MM.1S (cell line): Measurements from ENCODE around the gene FMR1.

Experiments used
- DNase-seq: peaks from one replicate; pipeline ENCODE4 v3.0.0-alpha.2; 2015
- H2AFZ ChIP-seq: fragments of 300-600 bp; sonication (generic); 2 replicates; pipeline ENCODE4 v1.6.0; 2016; ENCODE audit warnings: antibody characterized with exemption, low read length
- H3F3A ChIP-seq: fragments of 300-600 bp; sonication (generic); 2 replicates; pipeline ENCODE4 v1.6.1; 2016; ENCODE audit warnings: mild to moderate bottlenecking, antibody characterized with exemption, low read length, moderate library complexity, mixed read lengths; ENCODE audit not compliant: insufficient read depth
- H3K27ac ChIP-seq: fragments of 300-600 bp; sonication (generic); 2 replicates; pipeline ENCODE4 v1.5.1; 2016; ENCODE audit warnings: mild to moderate bottlenecking, low read length
- H3K27me3 ChIP-seq: fragments of 300-600 bp; sonication (generic); replicated peaks from 2 replicates; pipeline ENCODE4 v1.6.0; 2016; ENCODE audit warnings: low read length; ENCODE audit not compliant: insufficient read depth
- H3K36me3 ChIP-seq: fragments of 300-600 bp; sonication (generic); replicated peaks from 2 replicates; pipeline ENCODE4 v1.6.1; 2016; ENCODE audit warnings: mild to moderate bottlenecking, low read length, mixed read lengths; ENCODE audit not compliant: insufficient read depth
- H3K4me1 ChIP-seq: fragments of 300-600 bp; sonication (generic); 2 replicates; pipeline ENCODE4 v1.6.1; 2016; ENCODE audit warnings: low read length, mixed read lengths
- H3K4me2 ChIP-seq: fragments of 300-600 bp; sonication (generic); 2 replicates; pipeline ENCODE4 v1.6.0; 2016; ENCODE audit warnings: low read depth, low read length
- H3K4me3 ChIP-seq: fragments of 300-600 bp; sonication (generic); 2 replicates; pipeline ENCODE4 v1.5.1; 2016; ENCODE audit warnings: low read length, mixed read lengths
- H3K79me2 ChIP-seq: fragments of 300-600 bp; sonication (generic); 2 replicates; pipeline ENCODE4 v1.6.1; 2016; ENCODE audit warnings: mixed run types, low read length, mixed read lengths
- H3K9ac ChIP-seq: fragments of 300-600 bp; sonication (generic); 2 replicates; pipeline ENCODE4 v1.6.1; 2016; ENCODE audit warnings: low read length, mixed read lengths
- H3K9me2 ChIP-seq: fragments of 300-600 bp; sonication (generic); replicated peaks from 2 replicates; pipeline ENCODE4 v1.6.1; 2016; ENCODE audit warnings: mild to moderate bottlenecking, low read length, mixed read lengths; ENCODE audit not compliant: insufficient read depth
- H3K9me3 ChIP-seq: fragments of 300-600 bp; sonication (generic); replicated peaks from 2 replicates; pipeline ENCODE4 v1.6.1; 2016; ENCODE audit warnings: mild to moderate bottlenecking, low read length, mixed read lengths; ENCODE audit not compliant: insufficient read depth
- H4K20me1 ChIP-seq: fragments of 300-600 bp; sonication (generic); 2 replicates; pipeline ENCODE4 v1.6.1; 2016; ENCODE audit warnings: mild to moderate bottlenecking, low read length, moderate library complexity, mixed read lengths; ENCODE audit not compliant: insufficient read depth
- CTCF ChIP-seq: fragments of 300-600 bp; sonication (generic); IDR thresholded peaks from 2 replicates; pipeline ENCODE4 v1.5.1; 2016; ENCODE audit warnings: antibody characterized with exemption, low read length, mixed read lengths
- EZH2 ChIP-seq: fragments of 300-600 bp; sonication (generic); optimal IDR thresholded peaks from 2 replicates; pipeline ENCODE3; 2017; ENCODE audit warnings: low read depth, mild to moderate bottlenecking, antibody characterized with exemption, low read length, mixed read lengths
- EZH2phosphoT487 ChIP-seq: fragments of 300-600 bp; sonication (generic); IDR thresholded peaks from 2 replicates; pipeline ENCODE4 v1.6.1; 2018; ENCODE audit warnings: antibody characterized with exemption, low read length

FMR1 gene

GRCh38 chrX:147901461-147902126 is 10.1 kb upstream of the FMR1 start:
- H3K9me2 ChIP-seq, result no peaks in the 10 kb centered on the region
- H3K9me3 ChIP-seq, result no peaks in the 10 kb centered on the region
- no peak overlapping the region for H2AFZ ChIP-seq
- H3K27me3 ChIP-seq, result no peaks in the 10 kb centered on the region
- no peak for DNase-seq
- H4K20me1 ChIP-seq, result no peaks in the 10 kb centered on the region
- TF ChIP-seq EZH2phosphoT487 (no peak), EZH2 (no peak)
- H3K4me2 ChIP-seq, result no peak overlapping the region
- no peaks in the 10 kb centered on the region for H3F3A ChIP-seq
- H3K27ac ChIP-seq, result no peak overlapping the region
- H3K36me3 ChIP-seq, result no peaks in the 10 kb centered on the region
- H3K79me2 ChIP-seq, result no peaks in the 10 kb centered on the region
- H3K4me3 ChIP-seq, result no peak overlapping the region
- no peaks in the 10 kb centered on the region for H3K4me1 ChIP-seq
- H3K9ac ChIP-seq, result no peak overlapping the region

- Histone ChIP-seq H3F3A (no peaks in the 10 kb centered on the region), H4K20me1 (no peaks in the 10 kb centered on the region), H3K4me3 (no peak overlapping the region), H3K27me3 (no peaks in the 10 kb centered on the region), H3K36me3 (no peaks in the 10 kb centered on the region), H3K27ac (no peak overlapping the region), H2AFZ (no peak overlapping the region), H3K9me2 (no peaks in the 10 kb centered on the region), H3K9ac (no peak overlapping the region), H3K4me1 (no peaks in the 10 kb centered on the region), H3K79me2 (no peaks in the 10 kb centered on the region), H3K9me3 (no peaks in the 10 kb centered on the region), H3K4me2 (no peak overlapping the region)
- no peak for TF ChIP-seq EZH2
- TF ChIP-seq CTCF, result no peak
- TF ChIP-seq EZH2phosphoT487, result no peak
- DNase-seq, result no peak
Observed at GRCh38 chrX:147902270-147902669, 9.4 kb upstream of the FMR1 start.

GRCh38 chrX:147908106-147908505 is 3.6 kb upstream of the FMR1 start:
- no peaks in the 10 kb centered on the region for H3K36me3 ChIP-seq
- no peak for DNase-seq
- peaks cover 9% of the 10 kb centered on the region; the same call in 1 of the 2 replicates for H3F3A ChIP-seq
- H3K27me3 ChIP-seq, result no peaks in the 10 kb centered on the region
- H3K9me3 ChIP-seq, result no peaks in the 10 kb centered on the region
- H3K9me2 ChIP-seq, result no peaks in the 10 kb centered on the region
- no peaks in the 10 kb centered on the region for H4K20me1 ChIP-seq
- TF ChIP-seq EZH2phosphoT487, result no peak
- no peak for TF ChIP-seq EZH2
- no peak for TF ChIP-seq CTCF
- no peak overlapping the region for H3K4me2 ChIP-seq
- no peak overlapping the region for H3K4me3 ChIP-seq
- H3K27ac ChIP-seq, result no peak overlapping the region
- no peak overlapping the region for H3K9ac ChIP-seq
- no peak overlapping the region for H2AFZ ChIP-seq
- H3K79me2 ChIP-seq, result peaks cover 10% of the 10 kb centered on the region
- peaks cover 3% of the 10 kb centered on the region; the same call in 1 of the 2 replicates for H3K4me1 ChIP-seq

GRCh38 chrX:147910607-147911006 is 1.1 kb upstream of the FMR1 start:
- Histone ChIP-seq H2AFZ (no peak overlapping the region), H3K9ac (no peak overlapping the region)

More at GRCh38 chrX:147910607-147911006, 1.1 kb upstream of the FMR1 start:
- H3K4me3 ChIP-seq, result no peak overlapping the region
- H3K4me1 ChIP-seq, result peaks cover 8% of the 10 kb centered on the region
- H3K4me2 ChIP-seq, result no peak overlapping the region
- peaks cover 8% of the 10 kb centered on the region; the same call in 1 of the 2 replicates for H4K20me1 ChIP-seq
- H3K27me3 ChIP-seq, result no peaks in the 10 kb centered on the region
- no peaks in the 10 kb centered on the region for H3K9me3 ChIP-seq
- peaks cover 9% of the 10 kb centered on the region; the same call in 1 of the 2 replicates for H3F3A ChIP-seq
- no peaks in the 10 kb centered on the region for H3K9me2 ChIP-seq
- DNase-seq, result no peak
- H3K79me2 ChIP-seq, result peaks cover 35% of the 10 kb centered on the region
- TF ChIP-seq CTCF (no peak), EZH2phosphoT487 (no peak), EZH2 (no peak)
- H3K27ac ChIP-seq, result no peak overlapping the region
- no peaks in the 10 kb centered on the region for H3K36me3 ChIP-seq
